Placental pericyte (primary cell): ENCODE results near the gene FHL2. TPM values are rescaled to one million over a fixed set of nuclear protein-coding genes. Genes with fewer than 3 reads are reported as not detected.

Experiments used
- total RNA-seq: library from RNA; depleted of rRNA; stranded (reverse); fragments of >200 nt; gene quantifications from 2 replicates; pipeline ENCODE4 v1.2.3, GENCODE V29; 2012

The FHL2 gene
- total RNA-seq, result 260 and 305 TPM in 2 replicates

DNA sequence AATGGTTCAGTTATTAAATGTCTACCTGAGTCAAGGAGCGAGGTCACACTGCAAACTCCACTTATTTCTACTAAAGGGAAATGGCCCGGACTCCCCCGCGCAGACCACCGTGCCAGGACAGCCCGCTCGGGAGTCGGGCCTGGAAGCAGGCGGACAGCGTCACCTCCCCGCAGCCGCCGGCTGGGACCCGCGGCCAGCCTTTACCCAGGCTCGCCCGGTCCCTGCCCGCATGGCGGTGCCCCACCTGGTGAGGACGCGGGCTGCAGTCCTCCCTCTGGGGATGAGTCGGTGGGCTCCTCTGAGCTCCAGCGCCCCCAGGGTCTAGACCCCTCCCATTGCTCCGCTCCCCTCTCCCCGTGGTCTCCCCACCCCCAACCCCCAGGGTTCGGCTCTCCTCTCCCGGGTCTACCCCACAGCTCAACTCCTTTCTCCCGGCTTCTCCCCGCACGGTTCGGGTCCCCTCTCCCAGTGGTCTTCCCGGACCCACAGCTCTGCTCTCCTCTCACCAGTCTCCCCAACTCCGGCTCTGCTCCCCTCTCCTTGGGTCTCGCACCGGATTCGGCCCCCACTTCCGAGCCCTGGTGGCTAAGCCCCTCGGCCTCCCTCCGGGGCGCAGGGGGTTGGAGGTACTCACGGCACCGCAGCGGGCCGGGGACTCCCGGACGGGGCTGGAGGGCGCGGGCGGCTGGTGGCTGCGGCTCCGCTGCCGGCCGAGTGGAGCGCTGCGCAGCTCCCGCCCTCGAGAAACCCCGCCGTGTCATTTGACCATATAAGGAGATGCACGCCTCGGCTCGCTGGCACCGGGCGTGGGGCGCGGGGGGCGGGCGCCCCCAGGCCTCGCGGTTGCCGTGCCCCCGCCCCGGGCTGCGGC, at the start of gene FHL2:
Gene FHL2, minus strand, starts transcription at position 716 of the 871 bp plus-strand sequence. CDS start 12,535 bp downstream, outside the sequence.

GRCh38 chr2:105337122-105338019, 61.5 kb downstream of the FHL2 start, which contains the start of gene C2orf49:
TSS of gene C2orf49 (plus strand) at chr2:105337540. CDS start at chr2:105337588, 48 bp downstream.

DNA sequence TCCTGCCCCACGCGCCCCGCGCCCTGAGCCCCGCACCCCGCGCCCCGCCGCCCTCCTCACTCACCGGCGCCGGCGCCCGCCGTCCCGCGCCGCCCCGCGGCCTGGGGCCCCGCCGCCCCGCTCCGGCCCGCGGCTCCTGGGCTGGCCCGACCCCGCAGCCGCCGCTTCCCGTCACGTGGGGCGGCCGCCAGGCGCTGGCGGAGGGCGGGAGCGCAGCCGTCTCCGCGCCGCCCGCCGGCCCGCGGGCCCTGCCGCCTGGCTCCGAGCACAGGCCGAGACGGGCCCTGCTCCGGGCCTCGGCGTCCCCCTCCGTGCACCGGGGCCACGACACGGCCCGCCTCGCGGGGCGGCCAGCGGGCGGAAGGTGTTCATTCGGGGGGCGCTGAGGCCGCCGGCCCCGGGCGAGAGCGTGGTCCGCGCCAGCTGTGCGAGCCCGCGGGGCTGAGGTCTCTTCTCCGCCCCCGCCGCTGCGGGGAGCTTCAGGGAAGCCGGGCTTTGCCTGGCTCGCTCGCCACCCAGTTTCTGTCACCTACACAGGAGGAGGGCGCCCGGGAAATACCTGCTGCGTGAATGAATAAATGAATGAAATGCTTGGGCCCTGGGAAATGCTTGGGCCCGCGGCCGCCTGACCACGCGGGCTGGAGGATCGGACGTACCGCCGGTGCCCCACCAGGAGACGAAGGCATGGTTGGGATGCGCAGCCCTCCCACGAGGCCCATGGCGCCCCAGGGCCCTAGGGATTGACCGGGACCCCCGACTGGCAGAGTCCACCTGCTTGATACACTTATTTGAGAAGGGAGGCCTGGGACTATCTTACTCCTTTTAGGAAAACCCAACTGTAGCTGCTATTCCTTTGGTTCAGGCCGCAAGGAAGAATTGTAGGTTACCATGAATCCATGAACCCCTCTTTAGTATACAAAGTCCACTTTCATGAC, 69.0 kb downstream of the FHL2 start, which contains the start of gene TGFBRAP1:
Gene TGFBRAP1, minus strand, starts transcription at position 175 of the 935 bp plus-strand sequence. CDS start 21,434 bp downstream, outside the sequence.

Other genes with a start within 250 kb of the FHL2 start
- gene GPR45, start 157.3 kb downstream of the FHL2 start, total RNA-seq, result 0.22 TPM in 1 of 2 replicates, not detected in the other
- 21.2 and 42.5 TPM in 2 replicates for gene TGFBRAP1, start 69.3 kb downstream of the FHL2 start, total RNA-seq
- gene C2orf49, start 61.5 kb downstream of the FHL2 start, total RNA-seq, result 13.5 and 23.4 TPM in 2 replicates